Neural progenitor cell (in vitro differentiated cells): ENCODE results near the gene ARHGAP15. TPM values are rescaled to one million over a fixed set of nuclear protein-coding genes. Genes with fewer than 3 reads are reported as not detected.

Experiments
- DNase-seq: peaks from one replicate; pipeline ENCODE4 v3.0.0-alpha.2; 2016; ENCODE audit warnings: low spot score
- H2AFZ ChIP-seq: fragments of 200-600 bp; sonication (generic); replicated peaks from 2 replicates; pipeline ENCODE4 v1.6.1; 2016; ENCODE audit warnings: antibody characterized with exemption
- H3F3A ChIP-seq: fragments of 200-600 bp; sonication (generic); 2 replicates; pipeline ENCODE4 v1.6.1; 2016; ENCODE audit warnings: antibody characterized with exemption, low read depth
- H3K27ac ChIP-seq: fragments of 200-600 bp; sonication (generic); 2 replicates; pipeline ENCODE4 v1.5.1; 2016; ENCODE audit warnings: mild to moderate bottlenecking
- H3K27me3 ChIP-seq: fragments of 200-600 bp; sonication (generic); 2 replicates; pipeline ENCODE4 v1.6.1; 2016; ENCODE audit warnings: mild to moderate bottlenecking, moderate library complexity
- H3K36me3 ChIP-seq: fragments of 200-600 bp; sonication (generic); 2 replicates; pipeline ENCODE4 v1.5.1; 2016
- H3K4me1 ChIP-seq: fragments of 200-600 bp; sonication (generic); 2 replicates; pipeline ENCODE4 v1.6.1; 2016; ENCODE audit warnings: mixed run types
- H3K4me2 ChIP-seq: fragments of 200-600 bp; sonication (generic); 2 replicates; pipeline ENCODE4 v1.6.1; 2016
- H3K4me3 ChIP-seq: fragments of 200-600 bp; sonication (generic); 2 replicates; pipeline ENCODE4 v1.5.1; 2016
- H3K79me2 ChIP-seq: fragments of 200-600 bp; sonication (generic); 2 replicates; pipeline ENCODE4 v1.6.1; 2016; ENCODE audit warnings: low read depth
- H3K9ac ChIP-seq: fragments of 200-600 bp; sonication (generic); 2 replicates; pipeline ENCODE4 v1.6.1; 2016
- H3K9me3 ChIP-seq: fragments of 200-600 bp; sonication (generic); 2 replicates; pipeline ENCODE4 v1.5.1; 2016; ENCODE audit warnings: low read depth
- H4K20me1 ChIP-seq: fragments of 200-600 bp; sonication (generic); 2 replicates; pipeline ENCODE4 v1.6.1; 2016; ENCODE audit warnings: low read depth
- H3K27ac Mint-ChIP-seq: 3 replicates; pipeline ENCODE4 v1.8.0; 2021; ENCODE audit warnings: mixed read lengths
- H3K27me3 Mint-ChIP-seq: 2 replicates; pipeline ENCODE4 v1.8.0; 2022; ENCODE audit warnings: low read depth, mild to moderate bottlenecking, inconsistent platforms, moderate library complexity, mixed read lengths; ENCODE audit not compliant: insufficient read depth
- H3K36me3 Mint-ChIP-seq: 3 replicates; pipeline ENCODE4 v1.8.0; 2021; ENCODE audit warnings: mixed read lengths
- H3K4me1 Mint-ChIP-seq: 3 replicates; pipeline ENCODE4 v1.8.0; 2021; ENCODE audit warnings: mixed read lengths
- H3K4me3 Mint-ChIP-seq: 3 replicates; pipeline ENCODE4 v1.8.0; 2021; ENCODE audit warnings: mild to moderate bottlenecking, moderate library complexity, mixed read lengths
- H3K9me3 Mint-ChIP-seq: 3 replicates; pipeline ENCODE4 v1.8.0; 2020; ENCODE audit warnings: mixed read lengths
- EZH2 ChIP-seq: fragments of 200-600 bp; sonication (generic); IDR thresholded peaks from 2 replicates; pipeline ENCODE4 v1.6.1; 2017; ENCODE audit warnings: antibody characterized with exemption, mild to moderate bottlenecking, moderate library complexity
- EZH2phosphoT487 ChIP-seq: fragments of 200-600 bp; sonication (generic); IDR thresholded peaks from 2 replicates; pipeline ENCODE4 v1.6.1; 2017; ENCODE audit warnings: antibody characterized with exemption
- total RNA-seq: library from RNA; depleted of rRNA; stranded (reverse); fragments of >200 nt; gene quantifications from 2 replicates; pipeline ENCODE4 v1.2.3, GENCODE V29; 2015; ENCODE audit warnings: low replicate concordance
- TF ChIP-seq, protein P1 (sequence below): fragments of 200-600 bp; sonication (generic); IDR thresholded peaks from 2 replicates; pipeline ENCODE4 v1.5.1; 2017; ENCODE audit warnings: antibody characterized with exemption, mild to moderate bottlenecking

The ARHGAP15 gene
- total RNA-seq, 1 donor from 2014 or later = 5.9 TPM

DNA sequence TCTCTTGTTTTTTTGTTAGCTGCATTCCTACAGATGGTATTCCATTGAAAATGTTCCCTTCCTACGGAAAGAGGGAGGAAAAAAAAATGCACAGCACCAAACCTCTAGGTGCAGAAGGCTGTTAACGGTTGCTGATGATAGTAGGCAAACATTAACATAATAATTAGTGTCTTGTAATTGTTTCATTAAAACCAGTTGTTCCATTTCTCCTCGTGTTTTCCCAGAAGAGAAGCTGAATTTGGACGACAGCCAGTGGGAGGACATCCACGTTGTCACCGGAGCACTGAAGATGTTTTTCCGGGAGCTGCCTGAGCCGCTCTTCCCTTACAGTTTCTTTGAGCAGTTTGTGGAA lies 494.7 kb downstream of the ARHGAP15 start:
- Histone ChIP-seq H3K4me3 (no peak overlapping the region), H3K9ac (no peak overlapping the region), H3K36me3 (no peaks in the 10 kb centered on the region), H4K20me1 (no peaks in the 10 kb centered on the region), H3F3A (peaks cover 6% of the 10 kb centered on the region), H2AFZ (peak overlapping the region; percentile 34), H3K4me2 (no peak overlapping the region), H3K79me2 (no peaks in the 10 kb centered on the region), H3K4me1 (peaks cover 36% of the 10 kb centered on the region), H3K27me3 (no peaks in the 10 kb centered on the region), H3K9me3 (no peaks in the 10 kb centered on the region), H3K27ac (no peak overlapping the region)
- Mint-ChIP-seq H3K27ac (no peak overlapping the region), H3K36me3 (no peaks in the 10 kb centered on the region), H3K9me3 (no peaks in the 10 kb centered on the region), H3K4me3 (no peak overlapping the region), H3K4me1 (peaks cover 16% of the 10 kb centered on the region), H3K27me3 (no peaks in the 10 kb centered on the region)
- no peak for DNase-seq
- TF ChIP-seq EZH2phosphoT487 (no peak), EZH2 (no peak)
- TF ChIP-seq, protein P1, sequence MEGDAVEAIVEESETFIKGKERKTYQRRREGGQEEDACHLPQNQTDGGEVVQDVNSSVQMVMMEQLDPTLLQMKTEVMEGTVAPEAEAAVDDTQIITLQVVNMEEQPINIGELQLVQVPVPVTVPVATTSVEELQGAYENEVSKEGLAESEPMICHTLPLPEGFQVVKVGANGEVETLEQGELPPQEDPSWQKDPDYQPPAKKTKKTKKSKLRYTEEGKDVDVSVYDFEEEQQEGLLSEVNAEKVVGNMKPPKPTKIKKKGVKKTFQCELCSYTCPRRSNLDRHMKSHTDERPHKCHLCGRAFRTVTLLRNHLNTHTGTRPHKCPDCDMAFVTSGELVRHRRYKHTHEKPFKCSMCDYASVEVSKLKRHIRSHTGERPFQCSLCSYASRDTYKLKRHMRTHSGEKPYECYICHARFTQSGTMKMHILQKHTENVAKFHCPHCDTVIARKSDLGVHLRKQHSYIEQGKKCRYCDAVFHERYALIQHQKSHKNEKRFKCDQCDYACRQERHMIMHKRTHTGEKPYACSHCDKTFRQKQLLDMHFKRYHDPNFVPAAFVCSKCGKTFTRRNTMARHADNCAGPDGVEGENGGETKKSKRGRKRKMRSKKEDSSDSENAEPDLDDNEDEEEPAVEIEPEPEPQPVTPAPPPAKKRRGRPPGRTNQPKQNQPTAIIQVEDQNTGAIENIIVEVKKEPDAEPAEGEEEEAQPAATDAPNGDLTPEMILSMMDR = no peak

DNA sequence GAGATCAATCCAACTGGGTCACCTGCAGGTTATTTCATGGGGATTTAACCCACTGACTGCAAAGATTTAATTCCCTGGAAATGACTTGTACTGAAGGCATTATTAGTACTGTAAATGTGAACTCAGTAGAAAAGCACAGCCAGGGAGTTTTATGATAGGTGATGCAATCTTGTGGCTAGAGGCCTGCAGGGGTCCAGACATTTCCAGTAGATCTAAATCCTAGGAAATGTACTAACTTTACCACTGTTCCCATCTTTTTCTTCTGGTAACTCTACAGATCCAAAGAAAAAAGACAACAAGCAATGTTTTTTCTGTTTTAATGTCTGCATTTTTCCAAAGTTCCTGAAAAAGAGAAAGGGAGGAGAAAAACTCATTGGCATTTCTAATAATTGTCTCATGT lies 500.1 kb downstream of the ARHGAP15 start:
- H2AFZ ChIP-seq = no peak overlapping the region

DNA sequence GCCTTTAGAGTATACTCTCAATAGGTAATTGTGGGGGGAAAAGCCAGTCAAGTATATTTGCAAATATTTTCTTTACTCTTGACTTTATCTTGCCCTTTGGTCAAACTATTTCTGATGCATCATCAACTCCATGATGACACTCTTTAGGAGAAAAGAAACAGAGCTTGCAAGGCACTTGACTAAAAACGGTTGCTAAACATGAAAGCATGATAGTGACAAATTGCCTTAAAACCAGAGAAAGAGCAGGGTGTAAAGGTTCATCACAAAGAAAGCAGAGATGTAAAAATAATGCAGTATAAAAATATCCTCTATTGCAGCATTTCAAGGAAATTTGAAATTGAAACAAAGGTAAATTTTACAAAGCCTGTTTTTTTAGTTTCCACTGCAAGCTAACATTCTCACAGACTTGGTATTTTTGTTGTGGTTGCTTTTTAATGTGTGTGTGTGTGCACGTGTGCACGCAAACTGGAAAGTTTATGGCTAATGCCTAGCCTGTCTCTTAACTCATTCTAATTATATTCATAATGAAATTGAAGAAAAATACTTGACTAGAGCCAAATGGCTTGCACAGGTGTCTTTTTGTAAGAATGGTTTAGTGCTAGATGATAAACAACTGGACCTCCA lies 503.6 kb downstream of the ARHGAP15 start:
- H3K79me2 ChIP-seq = no peaks in the 10 kb centered on the region
- no peak overlapping the region for H3K4me2 ChIP-seq
- no peaks in the 10 kb centered on the region for H3F3A ChIP-seq
- peaks cover 2% of the 10 kb centered on the region for H3K27me3 Mint-ChIP-seq
- no peak overlapping the region for H3K27ac Mint-ChIP-seq
- no peak overlapping the region for H3K9ac ChIP-seq
- no peaks in the 10 kb centered on the region for H3K4me1 ChIP-seq
- H3K27me3 ChIP-seq = no peaks in the 10 kb centered on the region
- peaks cover 8% of the 10 kb centered on the region for H3K9me3 Mint-ChIP-seq
- no peaks in the 10 kb centered on the region for H3K4me1 Mint-ChIP-seq
- DNase-seq = no peak
- no peaks in the 10 kb centered on the region for H3K36me3 Mint-ChIP-seq
- TF ChIP-seq, protein P1 = no peak
- TF ChIP-seq EZH2 (no peak), EZH2phosphoT487 (no peak)
- H3K36me3 ChIP-seq = peaks cover 3% of the 10 kb centered on the region
- H3K4me3 ChIP-seq = no peak overlapping the region
- no peaks in the 10 kb centered on the region for H4K20me1 ChIP-seq
- no peak overlapping the region for H2AFZ ChIP-seq
- no peak overlapping the region for H3K27ac ChIP-seq
- peaks cover 12% of the 10 kb centered on the region for H3K9me3 ChIP-seq
- H3K4me3 Mint-ChIP-seq = no peak overlapping the region

More for the DNA sequence above, 500.1 kb downstream of the ARHGAP15 start:
- DNase-seq = no peak
- H3K79me2 ChIP-seq = no peaks in the 10 kb centered on the region
- H3K27me3 Mint-ChIP-seq = no peaks in the 10 kb centered on the region
- no peak for TF ChIP-seq EZH2phosphoT487
- TF ChIP-seq, protein P1 = no peak
- TF ChIP-seq EZH2 = no peak
- H3K9me3 ChIP-seq = peaks cover 12% of the 10 kb centered on the region
- no peak overlapping the region for H3K27ac ChIP-seq
- no peaks in the 10 kb centered on the region for H3K36me3 Mint-ChIP-seq
- H3K9me3 Mint-ChIP-seq = peaks cover 3% of the 10 kb centered on the region
- no peak overlapping the region for H3K4me3 Mint-ChIP-seq
- H3K27ac Mint-ChIP-seq = no peak overlapping the region
- H3K36me3 ChIP-seq = no peaks in the 10 kb centered on the region
- H3K4me3 ChIP-seq = no peak overlapping the region
- no peaks in the 10 kb centered on the region for H3F3A ChIP-seq
- no peak overlapping the region for H3K9ac ChIP-seq
- no peaks in the 10 kb centered on the region for H3K4me1 Mint-ChIP-seq
- H3K4me1 ChIP-seq = peaks cover 9% of the 10 kb centered on the region
- H3K4me2 ChIP-seq = no peak overlapping the region
- H4K20me1 ChIP-seq = no peaks in the 10 kb centered on the region
- no peaks in the 10 kb centered on the region for H3K27me3 ChIP-seq
